PC-9 (cell line): ENCODE results near the gene RFX2. TPM values are rescaled to one million over a fixed set of nuclear protein-coding genes. Genes with fewer than 3 reads are reported as not detected.
"Not testable (repeated sequence)": the region's sequence is repeated elsewhere in the genome, so short reads cannot be mapped to it uniquely, and the experiment has no call there.

Experiments used
- BruUV-seq: library from RNA; stranded (reverse); fragments of 400-500 nt; replicated peaks from 2 replicates; lab custom pipeline; 2021; lab: Mats Ljungman, UMichigan
- CTCF ChIA-PET: fragments of 300-600 bp; sonication (Branson Sonifier 250); formaldehyde crosslinking; loops from one replicate; lab custom pipeline; 2022; ENCODE audit warnings: antibody characterized with exemption; lab: Charles Lee
- POLR2A ChIA-PET: fragments of 300-600 bp; sonication (Branson Sonifier 250); formaldehyde crosslinking; loops from one replicate; lab custom pipeline; 2022; ENCODE audit warnings: antibody characterized with exemption; ENCODE audit not compliant: unreplicated experiment; lab: Charles Lee
- DNase-seq, 2 experiments: peaks; one replicate each; pipeline versions ENCODE4 v3.0.0 to v3.0.0-alpha.2; 2015 to 2022; ENCODE audit warnings: mixed read lengths in 1 of 2
- H2AFZ ChIP-seq: fragments of 200-600 bp; sonication (generic); 2 replicates; pipeline ENCODE4 v1.8.1; 2017; ENCODE audit warnings: antibody characterized with exemption
- H3F3A ChIP-seq: fragments of 200-600 bp; sonication (generic); 2 replicates; pipeline ENCODE4 v1.8.1; 2017; ENCODE audit warnings: antibody characterized with exemption, mild to moderate bottlenecking, low read depth; ENCODE audit not compliant: insufficient read depth
- H3K27ac ChIP-seq: fragments of 200-600 bp; sonication (generic); 2 replicates; pipeline ENCODE4 v1.6.1; 2016; ENCODE audit warnings: mixed run types
- H3K27me3 ChIP-seq: fragments of 200-600 bp; sonication (generic); 2 replicates; pipeline ENCODE4 v1.6.1; 2016; ENCODE audit warnings: low read depth, mixed run types; ENCODE audit not compliant: insufficient read depth
- H3K36me3 ChIP-seq: fragments of 200-600 bp; sonication (generic); 2 replicates; pipeline ENCODE4 v1.6.1; 2016; ENCODE audit warnings: low read depth, mixed run types
- H3K4me1 ChIP-seq: fragments of 200-600 bp; sonication (generic); replicated peaks from 2 replicates; pipeline ENCODE4 v1.6.1; 2016; ENCODE audit warnings: mixed run types; ENCODE audit not compliant: insufficient read depth
- H3K4me2 ChIP-seq: fragments of 200-600 bp; sonication (generic); 2 replicates; pipeline ENCODE4 v1.6.1; 2017; ENCODE audit warnings: mixed run types
- H3K4me3 ChIP-seq: fragments of 200-600 bp; sonication (generic); 2 replicates; pipeline ENCODE4 v1.6.1; 2016; ENCODE audit warnings: mixed run types
- H3K79me2 ChIP-seq: fragments of 200-600 bp; sonication (generic); 2 replicates; pipeline ENCODE4 v1.6.1; 2017; ENCODE audit warnings: low read depth, mixed run types
- H3K9me2 ChIP-seq: fragments of 200-600 bp; sonication (generic); 2 replicates; pipeline ENCODE4 v1.8.1; 2017; ENCODE audit warnings: mild to moderate bottlenecking; ENCODE audit not compliant: insufficient read depth
- H3K9me3 ChIP-seq: fragments of 200-600 bp; sonication (generic); 2 replicates; pipeline ENCODE4 v1.8.1; 2016; ENCODE audit warnings: low read depth; ENCODE audit not compliant: insufficient read depth
- H4K20me1 ChIP-seq: fragments of 200-600 bp; sonication (generic); 2 replicates; pipeline ENCODE4 v1.8.1; 2017; ENCODE audit not compliant: insufficient read depth
- EZH2 ChIP-seq: fragments of 200-600 bp; sonication (generic); IDR thresholded peaks from 2 replicates; pipeline ENCODE4 v1.8.0; 2017; ENCODE audit warnings: antibody characterized with exemption, low read depth
- intact Hi-C: fragments of 100-400 bp; cut with micrococcal nuclease; formaldehyde crosslinking; loops from one replicate; pipeline ENCODE4 v1.10.0; 2022; ENCODE audit not compliant: unreplicated experiment
- total RNA-seq: library from RNA; stranded (reverse); gene quantifications from 2 replicates; pipeline ENCODE4 v1.2.3, GENCODE V29; 2021
- TF ChIP-seq, protein P1 (sequence below): fragments of 200-600 bp; sonication (generic); conservative IDR thresholded peaks from 2 replicates; pipeline ENCODE4 v1.6.1; 2017; ENCODE audit warnings: mixed run types, antibody characterized with exemption, mild to moderate bottlenecking, moderate library complexity

Gene RFX2
- total RNA-seq, 1 experiment from 2014 or later = 11.6 TPM

DNA sequence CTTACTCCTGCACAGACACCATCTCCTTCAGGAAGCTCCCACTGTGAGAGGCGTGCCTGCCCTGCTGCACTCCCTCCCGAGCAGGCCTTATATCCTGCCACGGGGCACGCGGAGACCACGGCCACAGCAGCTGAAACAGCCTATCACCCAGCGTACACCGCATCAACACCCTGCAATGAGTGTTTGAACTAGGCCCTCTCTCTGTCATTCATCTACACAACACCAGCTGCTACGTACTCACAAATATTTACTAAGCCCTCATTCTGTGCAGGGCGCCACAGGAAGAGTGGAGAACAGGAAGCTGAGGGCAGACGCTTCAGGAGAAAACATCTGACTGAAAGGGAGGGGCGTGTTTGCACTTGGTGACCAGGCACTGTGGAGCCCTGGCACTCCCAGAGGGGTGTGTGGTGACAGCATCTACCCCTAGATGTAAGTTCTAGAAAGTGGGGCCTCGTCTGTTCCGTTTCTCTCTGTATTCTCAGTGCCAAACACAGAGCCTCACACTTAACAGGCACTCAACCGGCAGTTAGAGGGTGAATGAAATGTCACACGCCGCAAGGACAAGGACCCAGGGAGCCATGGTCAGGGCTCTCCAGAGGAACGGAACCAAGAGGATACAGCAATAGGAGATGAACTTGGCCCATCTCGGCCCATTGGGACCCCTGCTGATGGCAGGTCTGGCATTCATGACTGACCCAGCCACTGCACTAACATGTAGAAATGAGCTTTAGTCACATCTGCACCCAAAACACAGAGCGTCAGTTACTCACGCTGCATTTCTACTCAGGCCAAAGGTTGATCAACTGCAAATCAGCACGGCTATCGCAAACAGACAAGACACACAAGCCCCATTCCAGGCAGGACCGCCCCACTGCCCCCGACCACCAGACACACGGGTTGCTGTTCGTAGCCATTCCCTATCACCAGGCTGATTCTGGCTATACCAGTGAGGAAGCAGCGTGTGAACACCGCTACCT lies 148.0 kb downstream of the RFX2 start:
- POLR2A ChIA-PET = no interaction called here
- Histone ChIP-seq H3K9me2 (no peaks in the 10 kb centered on the region), H3K36me3 (no peaks in the 10 kb centered on the region), H2AFZ (no peak overlapping the region), H3K4me1 (no peaks in the 10 kb centered on the region), H3K9me3 (no peaks in the 10 kb centered on the region), H3K4me3 (no peak overlapping the region), H3K27me3 (no peaks in the 10 kb centered on the region), H3F3A (no peaks in the 10 kb centered on the region), H3K27ac (no peak overlapping the region), H3K4me2 (no peak overlapping the region), H3K79me2 (peaks cover 88% of the 10 kb centered on the region), H4K20me1 (peaks cover 44% of the 10 kb centered on the region)
- no peak for DNase-seq
- intact Hi-C loops = no loop called here
- no TSS peak for BruUV-seq
- CTCF ChIA-PET = no interaction called here
- no peak for TF ChIP-seq EZH2
- TF ChIP-seq, protein P1, sequence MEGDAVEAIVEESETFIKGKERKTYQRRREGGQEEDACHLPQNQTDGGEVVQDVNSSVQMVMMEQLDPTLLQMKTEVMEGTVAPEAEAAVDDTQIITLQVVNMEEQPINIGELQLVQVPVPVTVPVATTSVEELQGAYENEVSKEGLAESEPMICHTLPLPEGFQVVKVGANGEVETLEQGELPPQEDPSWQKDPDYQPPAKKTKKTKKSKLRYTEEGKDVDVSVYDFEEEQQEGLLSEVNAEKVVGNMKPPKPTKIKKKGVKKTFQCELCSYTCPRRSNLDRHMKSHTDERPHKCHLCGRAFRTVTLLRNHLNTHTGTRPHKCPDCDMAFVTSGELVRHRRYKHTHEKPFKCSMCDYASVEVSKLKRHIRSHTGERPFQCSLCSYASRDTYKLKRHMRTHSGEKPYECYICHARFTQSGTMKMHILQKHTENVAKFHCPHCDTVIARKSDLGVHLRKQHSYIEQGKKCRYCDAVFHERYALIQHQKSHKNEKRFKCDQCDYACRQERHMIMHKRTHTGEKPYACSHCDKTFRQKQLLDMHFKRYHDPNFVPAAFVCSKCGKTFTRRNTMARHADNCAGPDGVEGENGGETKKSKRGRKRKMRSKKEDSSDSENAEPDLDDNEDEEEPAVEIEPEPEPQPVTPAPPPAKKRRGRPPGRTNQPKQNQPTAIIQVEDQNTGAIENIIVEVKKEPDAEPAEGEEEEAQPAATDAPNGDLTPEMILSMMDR = no peak

DNA sequence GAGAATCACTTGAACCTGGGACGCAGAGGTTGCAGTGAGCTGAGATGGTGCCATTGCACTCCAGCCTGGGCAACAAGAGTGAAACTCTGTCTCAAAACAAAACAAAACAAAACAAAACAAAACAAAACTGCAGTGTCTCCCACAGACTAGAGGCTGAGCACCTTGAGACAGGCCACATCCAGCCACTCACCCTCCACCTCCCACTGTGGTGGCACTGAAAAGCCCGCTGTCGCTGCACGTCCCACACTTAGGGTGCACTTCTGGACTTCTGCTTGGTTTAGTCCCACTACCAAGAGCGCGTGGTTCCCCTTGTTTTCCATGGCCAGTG lies 148.7 kb downstream of the RFX2 start:
- H3K4me1 ChIP-seq, H3K27ac ChIP-seq, H3K4me3 ChIP-seq, H3F3A ChIP-seq, H3K9me3 ChIP-seq, DNase-seq, BruUV-seq, H3K27me3 ChIP-seq, CTCF ChIA-PET, H3K9me2 ChIP-seq, H2AFZ ChIP-seq, H3K4me2 ChIP-seq, POLR2A ChIA-PET, H3K36me3 ChIP-seq, intact Hi-C loops: not testable (repeated sequence)
- H4K20me1 ChIP-seq = peaks cover 38% of the 10 kb centered on the region
- peaks cover 84% of the 10 kb centered on the region for H3K79me2 ChIP-seq

DNA sequence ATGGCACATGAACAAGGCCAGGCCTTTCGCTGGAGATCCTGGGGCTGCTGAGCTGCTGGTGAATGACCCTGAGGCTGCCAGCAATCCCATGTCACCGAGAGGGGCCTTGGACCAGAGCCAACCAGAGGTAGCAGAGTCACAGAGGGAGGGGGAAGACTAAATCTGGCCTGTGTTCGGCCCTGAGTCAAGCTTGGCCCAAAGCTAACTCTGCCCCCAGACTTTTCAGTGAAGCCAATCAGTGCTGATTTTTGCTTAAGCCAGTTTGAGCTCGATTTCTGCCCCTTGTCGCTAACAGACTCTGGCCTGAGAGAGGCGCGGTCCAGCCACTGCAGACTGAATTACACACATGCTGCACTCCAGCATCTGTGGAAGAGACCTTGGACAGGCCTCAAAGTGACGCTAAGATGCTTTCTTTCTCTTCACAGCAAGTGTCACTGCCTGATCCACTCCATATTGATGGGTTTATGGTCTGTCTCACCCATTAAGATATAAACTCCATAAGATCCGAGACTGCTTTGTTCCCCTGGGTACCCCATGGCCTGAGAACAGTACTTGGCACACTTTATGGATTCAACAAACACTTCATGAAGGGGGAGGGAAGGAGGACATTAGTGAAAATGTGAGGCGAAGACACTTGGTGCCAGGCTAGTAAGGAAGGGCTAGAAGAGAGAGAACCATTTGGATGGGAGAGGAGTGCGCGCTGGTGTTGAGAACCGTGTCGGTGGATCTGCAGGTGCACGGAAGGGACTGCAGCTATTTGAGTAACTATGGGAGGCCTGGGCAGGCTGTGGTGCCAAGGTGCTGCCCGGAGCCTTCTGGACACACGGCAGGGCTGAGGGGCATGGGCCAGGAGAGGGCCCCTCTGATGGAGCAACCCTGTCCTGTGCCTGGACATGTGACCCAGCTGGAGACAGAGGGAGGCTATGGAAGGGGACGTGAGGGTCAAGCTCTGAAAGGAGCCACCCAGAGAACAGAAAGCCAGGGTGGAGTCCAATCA lies 150.0 kb downstream of the RFX2 start:
- H3K4me3 ChIP-seq = no peak overlapping the region
- H3K36me3 ChIP-seq = no peaks in the 10 kb centered on the region
- intact Hi-C loops = no loop called here
- H3K79me2 ChIP-seq = peaks cover 79% of the 10 kb centered on the region
- no peaks in the 10 kb centered on the region for H3K9me3 ChIP-seq
- H4K20me1 ChIP-seq = peaks cover 44% of the 10 kb centered on the region
- H3F3A ChIP-seq = no peaks in the 10 kb centered on the region
- no peak for TF ChIP-seq EZH2
- TF ChIP-seq, protein P1 = no peak
- H3K27ac ChIP-seq = no peak overlapping the region
- no peaks in the 10 kb centered on the region for H3K9me2 ChIP-seq
- no peaks in the 10 kb centered on the region for H3K4me1 ChIP-seq
- H3K4me2 ChIP-seq = no peak overlapping the region
- no peak overlapping the region for H2AFZ ChIP-seq
- ChIA-PET POLR2A (no interaction called here), CTCF (interaction anchor here (0.7 kb wide), 1 partner anchor 212 kb away, joined by 3 read pairs; no protein-coding TSS in a partner anchor)
- H3K27me3 ChIP-seq = no peaks in the 10 kb centered on the region
- DNase-seq = no peak
- no TSS peak for BruUV-seq
